ENCODE results near the gene MVK. TPM values are rescaled to one million over a fixed set of nuclear protein-coding genes. Genes with fewer than 3 reads are reported as not detected.

Gene MVK
- total RNA-seq, 1 experiment from 2014 or later: 28.9 TPM

DNA sequence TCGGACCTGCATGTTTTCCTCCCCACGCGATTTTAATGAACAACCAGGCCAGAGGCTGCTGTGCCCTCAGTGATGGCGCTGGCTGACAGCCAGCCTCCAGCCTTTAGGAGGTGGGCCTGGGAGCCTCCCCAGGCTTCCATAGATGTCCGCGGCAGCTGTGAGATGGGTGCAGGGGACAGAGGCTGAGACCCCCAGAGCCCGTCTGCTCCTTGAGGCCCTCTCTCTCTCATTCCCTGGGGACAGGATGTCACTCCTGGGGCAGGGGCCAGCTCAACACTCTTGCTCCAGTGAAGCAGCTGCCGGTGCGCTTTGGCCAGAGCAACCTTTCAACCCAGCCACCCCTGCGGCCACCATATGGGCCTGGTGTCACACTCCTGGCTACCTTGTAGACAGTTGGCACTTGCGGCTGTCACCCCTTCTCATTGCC, 24.8 kb downstream of the MVK start:
- Histone ChIP-seq H3K4me1 (peaks cover 12% of the 10 kb centered on the region), H3K9me3 (no peaks in the 10 kb centered on the region), H3K4me3 (ENCODE audit: low read depth, low read length) (no peak overlapping the region), H3K36me3 (ENCODE audit: control insufficient read depth, insufficient read depth, low read length) (no peaks in the 10 kb centered on the region; the same call in 1 of the 2 replicates), H3K27me3 (replicated peaks; ENCODE audit: control insufficient read depth, insufficient read depth, low read length) (no peaks in the 10 kb centered on the region)
- intact Hi-C loops (cut with micrococcal nuclease; ENCODE audit: unreplicated experiment): loop anchor here (5.0 kb wide), 1 partner anchor 99 kb away; no protein-coding TSS in a partner anchor
- TF ChIP-seq, protein P1, sequence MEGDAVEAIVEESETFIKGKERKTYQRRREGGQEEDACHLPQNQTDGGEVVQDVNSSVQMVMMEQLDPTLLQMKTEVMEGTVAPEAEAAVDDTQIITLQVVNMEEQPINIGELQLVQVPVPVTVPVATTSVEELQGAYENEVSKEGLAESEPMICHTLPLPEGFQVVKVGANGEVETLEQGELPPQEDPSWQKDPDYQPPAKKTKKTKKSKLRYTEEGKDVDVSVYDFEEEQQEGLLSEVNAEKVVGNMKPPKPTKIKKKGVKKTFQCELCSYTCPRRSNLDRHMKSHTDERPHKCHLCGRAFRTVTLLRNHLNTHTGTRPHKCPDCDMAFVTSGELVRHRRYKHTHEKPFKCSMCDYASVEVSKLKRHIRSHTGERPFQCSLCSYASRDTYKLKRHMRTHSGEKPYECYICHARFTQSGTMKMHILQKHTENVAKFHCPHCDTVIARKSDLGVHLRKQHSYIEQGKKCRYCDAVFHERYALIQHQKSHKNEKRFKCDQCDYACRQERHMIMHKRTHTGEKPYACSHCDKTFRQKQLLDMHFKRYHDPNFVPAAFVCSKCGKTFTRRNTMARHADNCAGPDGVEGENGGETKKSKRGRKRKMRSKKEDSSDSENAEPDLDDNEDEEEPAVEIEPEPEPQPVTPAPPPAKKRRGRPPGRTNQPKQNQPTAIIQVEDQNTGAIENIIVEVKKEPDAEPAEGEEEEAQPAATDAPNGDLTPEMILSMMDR (IDR thresholded peaks at IDR 0.05; ENCODE audit: insufficient read depth in 1 of 2, low read depth in 1 of 2, low read length in 1 of 2, severe bottlenecking in 1 of 2, unreplicated experiment in 1 of 2): no peak
- ChIA-PET CTCF (interaction anchor here (0.7 to 4.7 kb wide), 14 partner anchors 8 to 181 kb away, joined by 3 to 69 read pairs (median 6); partner anchors contain the start of genes FAM222A, MMAB and MVK), POLR2A (interaction anchor here (1.5 kb wide), 1 partner anchor 25 kb away, joined by 4 read pairs; the partner anchor contains the start of genes MMAB and MVK)
- no peak for DNase-seq
- Mint-ChIP-seq H3K9me3 (ENCODE audit: unreplicated experiment) (no peaks in the 10 kb centered on the region), H3K27ac (ENCODE audit: unreplicated experiment) (peak overlapping the region; percentile 34), H3K4me3 (ENCODE audit: unreplicated experiment) (no peak overlapping the region), H3K27me3 (ENCODE audit: insufficient read depth, unreplicated experiment) (no peaks in the 10 kb centered on the region), H3K36me3 (ENCODE audit: insufficient read depth, unreplicated experiment) (peaks cover 12% of the 10 kb centered on the region), H3K4me1 (ENCODE audit: low read depth, unreplicated experiment) (peaks cover 8% of the 10 kb centered on the region)
- no TSS peak for BruUV-seq (replicated peaks)

DNA sequence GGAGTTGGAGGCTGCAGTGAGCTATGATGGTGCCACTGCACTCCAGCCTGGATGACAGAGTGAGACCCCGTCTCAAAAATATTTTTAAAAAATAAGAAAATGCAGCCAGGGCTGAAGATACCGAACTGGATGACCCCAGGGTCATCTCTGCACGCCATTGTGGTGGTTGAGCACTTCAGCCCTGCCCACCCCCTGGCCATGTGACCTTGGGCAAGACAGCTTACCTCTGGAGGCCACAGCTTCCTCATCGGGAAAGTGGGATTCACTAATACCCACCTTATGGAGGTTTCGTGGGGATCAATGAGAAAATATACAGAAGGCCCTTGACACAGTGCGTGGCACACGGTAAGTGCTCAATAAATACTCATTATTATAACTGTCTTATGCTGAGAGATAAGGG, 25.5 kb downstream of the MVK start:
- no peak for DNase-seq
- no peaks in the 10 kb centered on the region for H3K9me3 ChIP-seq
- no peaks in the 10 kb centered on the region for H3K27me3 ChIP-seq (replicated peaks; ENCODE audit: control insufficient read depth, insufficient read depth, low read length)
- POLR2A ChIA-PET: no interaction called here
- intact Hi-C loops (cut with micrococcal nuclease; ENCODE audit: unreplicated experiment): loop anchor here (5.0 kb wide), 1 partner anchor 98 kb away; no protein-coding TSS in a partner anchor
- Mint-ChIP-seq H3K4me3 (ENCODE audit: unreplicated experiment) (no peak overlapping the region), H3K27ac (ENCODE audit: unreplicated experiment) (no peak overlapping the region), H3K27me3 (ENCODE audit: insufficient read depth, unreplicated experiment) (no peaks in the 10 kb centered on the region), H3K9me3 (ENCODE audit: unreplicated experiment) (no peaks in the 10 kb centered on the region), H3K4me1 (ENCODE audit: low read depth, unreplicated experiment) (peaks cover 10% of the 10 kb centered on the region), H3K36me3 (ENCODE audit: insufficient read depth, unreplicated experiment) (peaks cover 12% of the 10 kb centered on the region)
- no peak overlapping the region for H3K4me3 ChIP-seq (ENCODE audit: low read depth, low read length)
- no peaks in the 10 kb centered on the region; the same call in 1 of the 2 replicates for H3K36me3 ChIP-seq (ENCODE audit: control insufficient read depth, insufficient read depth, low read length)
- H3K4me1 ChIP-seq: peaks cover 18% of the 10 kb centered on the region
- no TSS peak for BruUV-seq (replicated peaks)
- CTCF ChIA-PET: interaction anchor here (2.0 to 4.7 kb wide), 2 partner anchors 14 to 176 kb away, joined by 8 to 69 read pairs; no protein-coding TSS in a partner anchor
- TF ChIP-seq, protein P1 (IDR thresholded peaks at IDR 0.05; ENCODE audit: insufficient read depth in 1 of 2, low read depth in 1 of 2, low read length in 1 of 2, severe bottlenecking in 1 of 2, unreplicated experiment in 1 of 2): no peak

DNA sequence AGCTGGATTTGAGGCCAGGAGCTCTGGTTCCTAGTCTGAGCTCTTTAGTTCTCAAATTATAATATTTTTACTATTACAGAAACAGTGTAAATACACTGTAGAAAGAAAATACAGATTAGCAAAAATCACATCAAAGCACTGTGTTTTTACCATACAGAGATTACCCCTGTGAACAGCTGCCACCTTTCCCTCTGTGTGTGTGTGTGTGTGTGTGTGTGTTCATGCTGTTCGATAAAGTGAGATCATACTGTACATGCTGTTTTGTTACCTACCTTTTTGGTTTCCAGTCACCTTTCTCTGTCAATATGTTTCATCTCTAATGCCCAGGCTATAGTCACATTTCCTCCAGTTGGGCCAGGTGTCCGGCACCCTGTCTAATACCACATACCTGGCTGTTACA, 26.9 kb downstream of the MVK start:
- no peak overlapping the region for H3K27ac Mint-ChIP-seq (ENCODE audit: unreplicated experiment)
- TF ChIP-seq, protein P1 (IDR thresholded peaks at IDR 0.05; ENCODE audit: insufficient read depth in 1 of 2, low read depth in 1 of 2, low read length in 1 of 2, severe bottlenecking in 1 of 2, unreplicated experiment in 1 of 2): no peak
- peaks cover 29% of the 10 kb centered on the region for H3K4me1 ChIP-seq
- no peak overlapping the region for H3K4me3 Mint-ChIP-seq (ENCODE audit: unreplicated experiment)
- no peaks in the 10 kb centered on the region for H3K9me3 Mint-ChIP-seq (ENCODE audit: unreplicated experiment)
- no peaks in the 10 kb centered on the region for H3K27me3 Mint-ChIP-seq (ENCODE audit: insufficient read depth, unreplicated experiment)
- no peaks in the 10 kb centered on the region for H3K36me3 ChIP-seq (ENCODE audit: control insufficient read depth, insufficient read depth, low read length)
- H3K4me1 Mint-ChIP-seq (ENCODE audit: low read depth, unreplicated experiment): peaks cover 21% of the 10 kb centered on the region
- H3K36me3 Mint-ChIP-seq (ENCODE audit: insufficient read depth, unreplicated experiment): peaks cover 12% of the 10 kb centered on the region
- ChIA-PET POLR2A (no interaction called here), CTCF (interaction anchor here (4.7 kb wide), 1 partner anchor 174 kb away, joined by 69 read pairs; no protein-coding TSS in a partner anchor)
- H3K4me3 ChIP-seq (ENCODE audit: low read depth, low read length): no peak overlapping the region
- BruUV-seq (replicated peaks): no TSS peak
- intact Hi-C loops (cut with micrococcal nuclease; ENCODE audit: unreplicated experiment): no loop called here
- H3K27me3 ChIP-seq (replicated peaks; ENCODE audit: control insufficient read depth, insufficient read depth, low read length): no peaks in the 10 kb centered on the region
- H3K9me3 ChIP-seq: no peaks in the 10 kb centered on the region
- no peak for DNase-seq

Measured in Caco-2 (cell line).